Activated gamma-delta T cell treated with Interleukin-2 at 50 U/mL for 16 hours (primary cell): ENCODE data around the gene CDKL5.

Source experiments
- DNase-seq: peaks from one replicate; pipeline ENCODE4 v3.0.0-alpha.2; 2020

Gene CDKL5

DNA sequence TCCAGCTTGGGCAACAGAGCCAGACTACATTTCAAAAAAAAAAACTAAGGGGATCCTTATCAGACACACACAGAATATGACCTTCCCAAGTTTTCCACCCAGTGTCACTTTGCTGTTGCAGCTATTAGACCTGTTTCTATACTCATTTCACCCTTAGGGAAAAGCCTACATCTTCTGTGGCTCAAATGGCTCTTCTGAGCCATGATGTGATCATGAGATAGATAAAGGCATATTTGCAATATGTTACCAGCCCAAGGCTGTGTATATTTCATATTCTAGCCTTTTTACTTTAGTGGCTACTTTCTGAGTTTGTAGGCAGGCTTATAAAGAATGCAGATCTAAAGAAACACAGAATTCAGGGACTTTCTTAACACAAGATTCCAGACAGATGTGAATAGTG lies 227.2 kb downstream of the CDKL5 start:
- DNase-seq, result no peak

DNA sequence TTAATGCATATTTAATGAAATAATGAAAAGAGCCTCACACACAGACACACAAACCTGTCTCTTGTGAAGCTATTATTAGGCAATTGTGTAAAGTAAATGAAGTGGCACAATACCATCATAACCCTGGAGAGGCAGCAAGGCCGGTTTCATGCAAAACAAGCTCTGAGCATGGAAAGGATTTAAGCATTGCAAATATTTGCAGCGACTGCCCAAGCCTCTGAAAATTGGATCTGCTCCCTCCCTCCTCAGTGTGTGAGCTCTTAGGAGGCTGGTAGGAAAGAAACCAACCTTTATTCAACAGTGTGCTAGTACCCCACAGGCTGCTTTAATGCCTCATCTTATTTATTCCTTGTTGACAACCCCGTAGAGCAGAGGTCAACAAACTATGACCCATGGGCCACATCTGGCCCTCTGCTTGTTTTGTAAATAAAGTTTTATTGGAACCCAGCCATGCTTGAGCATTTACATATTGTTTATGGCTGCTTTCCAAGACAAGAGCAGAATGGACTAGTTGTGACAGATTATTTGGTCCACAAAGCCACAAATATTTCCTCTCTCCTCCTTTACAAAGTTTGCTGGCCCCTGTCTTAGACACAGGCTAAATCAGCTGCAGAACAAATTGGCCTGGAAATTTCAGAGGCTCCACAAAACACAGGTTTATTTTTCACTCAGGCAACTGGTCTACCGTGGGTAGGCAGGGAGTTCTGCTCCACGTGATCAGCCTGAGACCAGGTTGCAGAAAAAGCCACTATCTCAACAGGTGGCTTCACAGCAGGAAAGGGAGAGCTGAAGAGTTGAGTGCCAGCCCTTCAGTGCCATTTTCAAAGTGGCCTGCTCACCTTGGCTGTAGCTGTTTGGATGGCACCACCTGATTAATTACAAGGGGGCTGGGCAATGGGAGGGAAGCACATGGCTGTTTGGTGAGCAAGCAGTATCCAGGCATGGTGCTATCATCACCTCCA lies 229.7 kb downstream of the CDKL5 start:
- no peak for DNase-seq

GRCh38 chrX:18661273-18661672 lies 235.9 kb downstream of the CDKL5 start:
- no peak for DNase-seq

DNA sequence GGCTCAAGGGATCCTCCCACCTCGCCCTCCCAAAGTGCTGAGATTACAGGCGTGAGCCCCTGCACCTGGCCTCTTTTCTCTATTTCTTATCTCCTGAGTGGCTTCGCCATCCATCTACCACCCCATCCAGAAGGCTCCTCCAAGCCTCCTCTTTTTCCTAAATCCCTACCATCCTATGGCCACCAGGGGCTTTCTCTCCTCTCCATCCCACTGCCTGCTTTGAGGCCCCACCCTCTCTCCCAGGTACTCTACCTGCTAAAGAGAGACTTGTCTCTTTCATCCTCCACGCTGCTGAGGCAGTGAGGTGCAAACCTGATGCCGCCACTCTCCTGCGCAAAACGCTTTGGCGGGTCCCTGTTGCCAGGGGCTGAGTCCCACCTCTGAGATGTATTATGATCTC lies 239.5 kb downstream of the CDKL5 start:
- no peak for DNase-seq

DNA sequence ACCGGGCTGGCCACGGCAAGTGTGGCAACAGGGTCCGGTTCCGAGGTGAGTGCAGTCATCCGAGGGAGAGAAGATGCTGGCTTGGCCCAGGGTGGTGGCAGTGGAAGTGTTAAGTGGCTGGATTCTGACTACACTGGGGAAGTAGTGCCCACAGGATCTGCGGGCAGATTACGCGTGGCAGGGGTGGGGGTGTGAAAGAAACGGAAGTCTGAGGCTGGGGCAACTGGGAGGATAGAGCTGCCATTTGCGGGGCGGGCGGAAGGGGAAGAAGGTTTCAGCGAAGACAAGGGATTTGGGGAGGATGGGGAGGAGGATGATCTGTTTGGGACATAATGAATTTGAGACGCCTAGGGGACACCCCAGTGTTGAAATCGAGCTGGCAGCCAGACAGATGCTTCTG lies 241.2 kb downstream of the CDKL5 start:
- DNase-seq, result no peak

DNA sequence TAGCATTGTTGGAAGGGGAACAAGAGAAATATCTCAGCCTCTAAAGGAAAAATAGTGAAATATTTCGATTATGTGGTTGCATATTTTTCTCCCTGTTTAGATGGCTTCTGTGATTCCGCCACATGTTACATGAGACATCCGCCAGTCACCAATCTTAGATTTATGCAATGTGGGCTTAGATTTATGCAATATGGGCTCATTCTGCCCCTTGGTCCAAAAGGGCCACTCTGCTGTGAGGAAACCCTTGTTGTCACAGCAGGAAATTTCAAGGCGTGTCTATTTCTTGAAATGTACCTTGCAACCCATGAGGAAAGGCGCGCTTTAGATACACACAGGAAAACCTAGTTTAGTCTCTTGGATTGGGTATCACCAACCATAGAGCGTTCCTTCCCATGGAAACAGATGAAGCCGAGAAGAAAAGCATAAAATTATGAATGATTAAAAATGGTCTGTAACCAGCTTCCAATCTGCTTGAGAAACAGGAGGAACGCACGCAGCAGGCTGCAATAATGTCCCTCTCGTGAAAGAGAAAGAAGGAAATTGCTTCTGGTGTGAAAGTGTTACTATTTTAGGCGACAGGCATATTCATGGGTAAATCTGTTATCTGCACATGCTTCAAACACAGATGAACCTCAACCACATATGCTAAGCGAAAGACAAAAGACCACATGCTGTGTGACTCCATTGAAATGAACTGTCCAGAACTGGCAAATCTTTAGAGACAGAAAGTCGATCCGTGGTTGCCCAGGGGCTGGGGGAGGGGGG lies 242.8 kb downstream of the CDKL5 start:
- DNase-seq, result no peak

DNA sequence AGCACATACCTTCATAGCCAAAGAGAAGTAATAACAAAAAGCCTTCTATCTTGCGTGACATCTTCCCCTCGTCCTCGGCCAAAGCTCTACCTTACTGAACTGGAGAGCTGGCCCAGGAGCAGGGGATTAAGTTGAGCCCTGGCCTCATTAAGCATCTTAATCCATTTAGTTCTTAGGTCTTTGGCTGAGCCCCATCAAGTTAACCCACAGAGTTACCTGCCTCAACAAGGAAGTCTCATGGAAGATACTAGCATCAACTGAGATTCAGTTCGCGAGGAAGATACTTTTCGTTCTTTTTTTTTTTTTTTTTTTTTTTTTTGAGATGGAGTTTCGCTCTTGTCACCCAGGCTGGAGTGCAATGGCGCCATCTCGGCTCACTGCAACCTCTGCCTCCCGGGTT lies 246.6 kb downstream of the CDKL5 start, which contains the start of gene RS1:
Gene RS1, minus strand, starts transcription at position 101 of the 400 bp plus-strand sequence. Its CDS starts 40 bp downstream, at position 61.
- DNase-seq, result no peak

GRCh38 chrX:18674417-18674787 lies 249.0 kb downstream of the CDKL5 start:
- DNase-seq, result no peak

DNA sequence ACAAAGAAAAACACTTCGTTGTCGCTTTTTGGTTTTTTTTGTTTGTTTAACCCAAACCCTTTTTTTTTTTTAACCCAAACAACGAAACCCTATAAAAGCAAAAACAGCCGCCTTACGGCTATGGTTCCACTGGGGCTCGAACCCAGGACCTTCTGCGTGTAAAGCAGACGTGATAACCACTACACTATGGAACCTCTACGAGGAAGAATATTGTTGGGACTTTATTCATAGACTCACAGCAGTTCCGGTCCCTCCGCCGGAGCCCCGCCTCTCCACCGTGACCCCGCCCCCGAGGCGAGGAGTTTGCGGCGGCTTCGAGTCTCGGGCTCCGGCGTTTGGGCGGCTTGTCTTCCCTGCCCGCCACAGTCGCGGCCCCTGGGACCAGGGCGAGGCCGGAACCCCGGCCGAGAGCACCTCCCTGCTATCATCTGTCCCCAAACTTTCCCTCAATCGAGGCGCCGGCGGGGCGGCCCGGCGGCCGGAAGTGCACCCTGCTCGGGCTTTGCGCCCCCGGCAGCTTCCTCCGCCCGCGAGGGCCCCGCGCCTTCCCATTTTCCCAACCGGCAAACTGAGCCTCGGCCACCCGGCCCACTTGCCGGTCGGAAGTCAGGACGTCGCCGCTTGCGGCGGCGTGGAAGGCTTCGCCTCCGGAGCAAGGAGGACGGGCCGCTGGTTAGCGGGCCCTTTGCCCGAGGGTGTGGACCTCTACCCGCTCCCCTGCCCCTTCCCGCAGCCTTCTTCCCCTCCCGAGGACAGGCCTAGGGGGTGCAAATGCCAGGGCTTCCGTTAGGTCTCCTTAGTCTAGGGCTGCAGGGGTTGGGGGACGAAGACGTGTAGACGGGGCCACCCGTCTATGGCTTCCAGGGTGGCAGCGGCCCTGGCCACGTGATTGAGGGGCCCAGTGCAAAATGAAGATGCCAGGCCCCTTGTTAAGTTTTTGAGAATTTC lies 249.7 kb downstream of the CDKL5 start:
- peak; percentile 72 for DNase-seq

- no peak for DNase-seq
Measured at GRCh38 chrX:18676050-18676449, 250.6 kb downstream of the CDKL5 start.

DNA sequence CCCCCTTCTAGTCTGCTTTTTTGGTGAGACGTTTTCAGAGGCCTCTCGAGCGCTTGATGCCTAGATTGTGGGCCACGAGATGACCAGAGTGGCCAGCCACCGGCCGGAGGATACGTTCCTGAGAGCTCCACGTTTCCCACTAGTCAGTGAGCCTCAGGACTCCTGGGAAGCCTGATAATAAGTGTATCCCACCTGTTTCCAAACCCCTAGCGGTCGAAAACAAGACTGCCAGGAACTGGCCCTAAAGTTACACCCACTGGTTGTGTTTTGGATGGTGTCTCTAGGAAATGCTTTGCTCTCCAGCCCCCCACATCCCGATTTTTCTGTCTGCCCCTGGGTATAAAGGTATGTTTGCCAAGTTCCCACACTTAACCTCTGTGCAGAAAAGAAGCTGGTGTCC lies 251.1 kb downstream of the CDKL5 start:
- DNase-seq, result no peak

DNA sequence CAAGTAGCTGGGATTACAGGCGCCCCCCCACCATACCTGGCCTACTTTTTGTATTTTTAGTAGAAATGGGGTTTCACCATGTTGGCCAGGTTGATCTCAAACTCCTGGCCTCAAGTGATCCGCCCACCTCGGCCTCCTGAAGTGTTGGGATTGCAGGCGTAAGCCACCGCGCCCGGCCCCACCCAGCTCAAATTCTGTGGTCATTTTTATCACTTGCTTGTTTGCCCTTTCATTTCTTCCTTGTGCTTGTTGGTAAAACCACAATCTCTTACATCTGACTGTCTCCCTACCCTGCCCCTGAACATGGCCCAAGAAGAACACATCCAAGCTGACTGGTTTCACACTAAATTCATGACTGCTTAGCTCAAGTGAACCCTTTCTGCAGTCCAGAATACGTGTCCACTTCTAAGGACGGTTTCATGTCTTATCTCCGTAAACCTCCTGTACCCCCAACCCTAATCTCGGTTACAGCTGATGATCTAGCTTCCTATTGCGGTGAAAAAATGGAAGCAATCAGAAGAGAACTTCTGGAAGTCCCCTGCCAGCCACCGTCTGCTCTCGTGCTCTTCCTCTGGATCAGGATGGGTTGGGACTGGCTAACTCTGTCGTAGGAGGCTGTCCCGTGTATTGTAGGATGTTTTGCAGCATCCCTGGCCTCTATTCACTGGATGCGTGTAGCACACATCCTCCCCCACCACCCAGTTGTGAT lies 251.9 kb downstream of the CDKL5 start:
- DNase-seq, result no peak

DNA sequence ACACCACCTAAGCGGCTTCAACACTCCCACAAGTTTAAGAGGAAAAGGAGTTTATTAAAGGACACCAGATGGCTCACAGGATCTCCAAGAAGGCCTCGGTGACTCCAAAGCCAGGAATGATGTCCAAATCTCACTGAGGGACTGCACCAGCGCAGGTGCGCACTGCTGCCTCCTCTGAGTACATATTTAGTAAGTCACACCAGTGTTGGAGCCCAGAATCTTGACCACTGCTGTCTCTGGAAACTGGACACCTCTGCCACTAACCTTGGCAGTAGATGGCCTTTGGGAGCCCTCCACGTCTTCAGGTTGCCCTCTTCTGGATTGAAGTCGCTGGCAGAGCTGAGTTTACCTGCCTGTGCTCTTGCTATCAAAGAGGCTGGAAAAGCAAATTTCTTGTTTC lies 256.6 kb downstream of the CDKL5 start:
- no peak for DNase-seq

DNA sequence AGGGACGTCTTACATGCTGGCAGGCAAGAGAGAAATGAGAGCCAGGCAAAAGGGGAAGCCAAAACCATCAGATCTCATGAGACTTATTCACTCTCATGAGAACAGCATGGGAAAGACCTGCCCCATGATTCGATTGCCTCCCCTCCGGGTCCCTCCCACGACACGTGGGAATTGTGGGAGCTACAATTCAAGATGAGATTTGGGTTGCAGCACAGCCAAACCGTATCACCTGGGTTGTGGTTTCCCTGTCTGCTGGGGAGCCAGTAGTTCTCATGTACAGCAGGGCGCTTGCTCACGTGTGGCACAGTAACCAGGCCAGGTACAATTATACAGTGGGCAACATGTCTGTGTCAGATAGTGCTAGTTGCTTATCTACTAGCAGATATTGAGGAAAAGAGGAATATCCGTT lies 257.6 kb downstream of the CDKL5 start:
- no peak for DNase-seq

DNA sequence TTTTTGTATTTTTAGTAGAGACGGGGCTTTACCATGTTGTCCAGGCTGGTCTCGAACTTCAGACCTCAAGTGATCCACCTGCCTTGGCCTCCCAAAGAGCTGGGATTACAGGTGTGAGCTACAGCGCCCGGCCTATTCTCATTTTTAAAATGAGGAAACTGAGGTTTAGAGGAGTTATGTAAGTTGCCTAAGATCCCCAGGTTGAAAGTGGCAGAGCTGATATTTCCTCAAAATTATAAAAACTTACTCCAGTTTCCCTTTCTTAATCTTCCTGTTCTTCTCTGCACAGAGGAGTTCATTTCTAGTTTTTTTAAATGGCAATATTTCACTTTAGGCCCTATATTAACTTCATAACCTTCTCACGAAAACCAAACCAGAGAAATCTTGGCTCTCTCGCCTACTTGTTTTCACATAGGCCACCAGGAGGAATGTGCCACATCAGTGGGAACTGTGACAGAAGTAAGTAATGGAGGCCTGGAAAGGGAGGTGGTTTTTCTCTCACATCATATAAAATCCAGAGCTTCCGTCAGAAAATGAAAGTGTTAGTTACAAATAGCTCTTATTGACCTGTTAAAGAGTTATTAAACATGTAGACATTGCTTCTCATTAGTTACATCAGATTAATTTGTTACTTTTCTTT lies 262.6 kb downstream of the CDKL5 start:
- DNase-seq, result no peak

- no peak for DNase-seq
Measured at GRCh38 chrX:18691431-18691830, 266.0 kb downstream of the CDKL5 start.

DNA sequence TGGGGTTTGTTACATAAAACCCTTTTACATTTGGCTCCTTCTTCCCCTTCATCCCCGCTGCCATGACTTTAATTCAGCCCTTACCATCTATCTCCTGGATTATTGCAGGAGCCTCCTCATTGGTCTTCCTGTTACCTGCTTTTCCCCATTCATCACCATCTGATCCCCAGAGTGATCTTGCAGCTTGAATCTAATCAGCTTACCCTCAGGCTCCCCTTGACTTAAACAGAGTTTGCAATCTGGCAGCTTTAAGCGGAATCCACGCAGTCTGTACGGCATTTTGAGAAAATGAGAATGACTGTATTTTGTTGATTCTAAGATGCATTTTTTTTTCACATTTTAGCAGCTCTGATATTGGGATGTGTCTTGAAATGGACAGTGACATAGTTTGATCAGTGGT lies 267.1 kb downstream of the CDKL5 start:
- no peak for DNase-seq

GRCh38 chrX:18696653-18697052 lies 271.2 kb downstream of the CDKL5 start:
- no peak for DNase-seq

- no peak for DNase-seq
Measured at GRCh38 chrX:18698737-18699650, 273.6 kb downstream of the CDKL5 start.

- no peak for DNase-seq
Measured at GRCh38 chrX:18701621-18702361, 276.4 kb downstream of the CDKL5 start.
